ENCODE data around the gene XYLT1.

DNA sequence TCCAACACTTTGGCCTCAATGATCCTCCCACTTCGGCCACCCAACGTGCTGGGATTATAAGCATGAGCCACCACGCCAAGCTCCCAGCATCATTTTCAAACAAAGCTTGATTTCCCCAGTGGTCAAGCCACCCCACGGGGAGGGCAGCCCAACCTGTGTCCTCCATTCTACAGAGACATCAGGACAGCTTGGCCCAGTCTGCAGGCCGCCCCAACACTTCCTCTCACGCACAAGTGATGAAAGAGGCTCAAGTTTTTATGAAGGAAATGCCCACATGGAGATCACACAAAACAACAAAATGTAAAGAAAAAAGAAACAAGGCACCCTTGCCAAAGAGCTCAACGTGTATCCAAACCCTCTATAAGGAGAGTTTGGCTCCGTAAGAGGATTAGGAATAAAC lies 112.4 kb downstream of the XYLT1 start:
- TF ChIP-seq, protein P1, sequence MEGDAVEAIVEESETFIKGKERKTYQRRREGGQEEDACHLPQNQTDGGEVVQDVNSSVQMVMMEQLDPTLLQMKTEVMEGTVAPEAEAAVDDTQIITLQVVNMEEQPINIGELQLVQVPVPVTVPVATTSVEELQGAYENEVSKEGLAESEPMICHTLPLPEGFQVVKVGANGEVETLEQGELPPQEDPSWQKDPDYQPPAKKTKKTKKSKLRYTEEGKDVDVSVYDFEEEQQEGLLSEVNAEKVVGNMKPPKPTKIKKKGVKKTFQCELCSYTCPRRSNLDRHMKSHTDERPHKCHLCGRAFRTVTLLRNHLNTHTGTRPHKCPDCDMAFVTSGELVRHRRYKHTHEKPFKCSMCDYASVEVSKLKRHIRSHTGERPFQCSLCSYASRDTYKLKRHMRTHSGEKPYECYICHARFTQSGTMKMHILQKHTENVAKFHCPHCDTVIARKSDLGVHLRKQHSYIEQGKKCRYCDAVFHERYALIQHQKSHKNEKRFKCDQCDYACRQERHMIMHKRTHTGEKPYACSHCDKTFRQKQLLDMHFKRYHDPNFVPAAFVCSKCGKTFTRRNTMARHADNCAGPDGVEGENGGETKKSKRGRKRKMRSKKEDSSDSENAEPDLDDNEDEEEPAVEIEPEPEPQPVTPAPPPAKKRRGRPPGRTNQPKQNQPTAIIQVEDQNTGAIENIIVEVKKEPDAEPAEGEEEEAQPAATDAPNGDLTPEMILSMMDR (conservative IDR thresholded peaks at IDR 0.05) = no peak
- TF ChIP-seq EZH2 (IDR thresholded peaks at IDR 0.05; ENCODE audit: low read depth) = no peak

Data from PC-9 (cell line).